GM19395 (cell line): ENCODE data around the gene HMSD.

Experiments used
- ATAC-seq: cut with Tn5 transposase; IDR thresholded peaks from one replicate; pipeline ENCODE4 v1.9.1; 2021; ENCODE audit warnings: mild to moderate bottlenecking, moderate library complexity; ENCODE audit not compliant: unreplicated experiment

Gene HMSD

DNA sequence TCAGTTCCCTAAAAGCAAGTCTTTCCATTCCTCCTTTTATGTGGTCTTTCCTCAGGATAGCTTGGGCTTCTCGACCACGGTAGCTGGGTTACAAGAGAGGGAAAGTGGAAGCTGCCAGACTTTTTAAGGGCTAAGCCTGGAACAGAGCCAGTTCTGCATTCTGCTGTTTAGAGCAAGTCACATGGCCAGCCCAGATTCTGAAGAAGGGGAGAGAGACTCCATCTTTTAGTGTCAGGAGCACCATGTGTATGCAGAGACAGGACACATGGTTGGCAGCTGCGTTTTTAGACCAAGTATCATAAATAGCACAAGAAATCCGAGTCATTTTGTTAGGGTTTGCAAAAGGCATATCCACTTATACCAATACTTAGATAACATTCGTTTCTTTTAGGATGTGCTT, 4.7 kb downstream of the HMSD start:
- no peak for ATAC-seq

DNA sequence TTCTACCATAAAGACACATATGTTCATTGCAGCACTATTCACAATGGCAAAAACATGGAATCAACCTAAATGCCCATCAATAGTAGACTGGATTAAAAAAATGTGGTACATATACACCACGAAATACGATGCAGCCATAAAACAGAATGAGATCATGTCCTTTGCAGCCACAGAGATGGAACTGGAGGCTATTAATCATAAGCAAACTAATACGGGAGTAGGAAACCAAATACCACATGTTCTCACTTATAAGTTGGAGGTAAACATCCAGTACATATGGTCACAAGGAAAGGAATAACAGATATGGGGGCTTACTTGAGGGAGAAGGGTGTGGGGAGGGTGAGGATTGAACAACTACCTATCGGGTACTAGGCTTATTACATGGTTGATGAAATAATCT, 7.7 kb downstream of the HMSD start:
- no peak for ATAC-seq

DNA sequence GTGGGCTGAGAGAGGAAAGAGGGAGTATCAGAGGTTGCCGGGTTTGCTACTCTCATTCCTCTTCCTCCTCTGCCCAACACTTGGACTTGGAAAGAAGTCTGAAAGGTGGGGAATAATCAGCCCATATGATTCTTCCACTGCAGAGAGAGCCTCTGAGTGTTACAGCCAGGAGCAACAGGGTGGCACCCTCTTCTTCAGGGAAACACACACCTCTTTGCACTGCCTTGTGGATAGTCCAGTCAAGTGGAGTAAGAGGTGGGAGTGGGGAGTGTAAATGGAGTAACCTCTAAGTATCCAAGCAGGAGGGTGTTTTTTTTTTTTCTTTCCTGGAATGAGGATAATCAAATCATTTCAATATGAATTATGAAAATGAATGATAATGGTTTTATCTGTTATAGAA, 11.8 kb downstream of the HMSD start:
- ATAC-seq, result no peak

DNA sequence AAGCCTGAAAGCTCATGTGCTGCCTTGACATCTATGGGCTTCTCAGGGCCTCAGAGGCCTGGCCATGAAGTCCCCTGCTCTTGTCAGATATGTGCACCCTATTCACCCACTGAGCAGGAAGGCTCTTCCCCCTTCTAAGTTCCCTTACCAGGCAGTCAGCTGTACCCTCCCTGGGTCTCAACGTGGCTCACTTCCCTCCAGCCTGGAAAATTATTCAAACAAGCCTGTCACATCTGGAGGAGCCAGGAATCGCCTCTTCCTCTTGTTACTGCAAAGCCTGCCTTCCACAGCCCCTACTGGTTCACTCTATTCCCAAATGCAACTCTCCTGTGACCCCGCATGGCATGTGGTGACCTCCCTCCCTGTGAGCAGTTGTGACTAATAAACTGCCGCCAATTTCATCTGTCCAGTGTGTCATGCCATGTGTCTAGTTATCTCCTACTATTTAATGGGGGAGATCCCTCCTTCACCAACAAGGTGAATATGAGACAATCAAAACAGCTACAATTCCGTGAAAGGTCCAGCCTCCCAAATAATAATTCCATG, 12.4 kb downstream of the HMSD start:
- ATAC-seq, result no peak

DNA sequence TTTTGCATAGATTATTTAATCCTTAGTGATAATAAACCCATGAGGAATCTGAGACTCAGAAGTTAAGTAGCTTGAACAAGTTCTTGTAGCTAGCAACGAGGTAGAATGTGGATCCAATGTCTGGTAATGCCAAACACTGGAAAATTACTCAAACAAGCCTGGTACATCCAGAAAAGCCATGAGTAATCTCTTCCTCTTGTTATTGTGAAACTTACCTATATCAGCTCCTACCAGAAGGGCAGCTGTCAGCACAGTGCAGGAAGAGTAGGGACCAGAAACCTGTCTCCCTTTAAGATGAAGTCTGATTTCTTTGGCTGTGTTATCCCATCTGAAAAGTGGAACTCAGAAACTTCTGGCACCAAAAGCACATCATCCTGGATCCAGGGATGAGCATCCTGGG, 13.0 kb downstream of the HMSD start:
- ATAC-seq, result no peak

DNA sequence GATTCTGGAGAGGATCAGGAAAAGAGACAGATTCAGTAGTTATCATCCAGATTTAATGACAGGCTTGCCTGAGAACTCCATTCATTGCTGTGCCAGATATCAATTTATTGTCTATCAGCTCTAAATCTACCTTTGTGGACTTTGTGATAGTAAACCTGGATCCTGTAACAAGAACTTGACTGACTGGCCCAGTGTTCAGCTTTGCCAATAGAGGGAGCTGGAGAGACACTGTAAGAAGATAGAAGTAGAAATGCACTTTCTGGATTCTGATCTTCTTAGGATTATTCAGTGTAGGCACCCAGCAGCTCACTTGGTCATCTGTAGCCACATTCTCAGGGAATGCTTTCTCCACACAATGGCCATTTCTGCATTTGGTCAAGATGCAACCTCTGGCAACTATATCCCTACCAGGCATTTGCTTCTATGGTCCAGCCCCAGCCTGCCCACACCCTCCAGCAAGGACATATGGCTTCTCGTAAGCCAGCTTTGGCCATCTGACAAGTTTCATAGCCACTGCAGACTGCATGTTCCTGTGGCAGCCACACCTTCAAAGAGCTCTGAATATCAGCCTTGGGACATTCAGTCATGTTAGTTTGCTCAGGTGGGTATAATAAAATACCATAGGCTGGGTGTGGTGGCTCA, 14.6 kb downstream of the HMSD start:
- ATAC-seq, result peak; percentile 88

DNA sequence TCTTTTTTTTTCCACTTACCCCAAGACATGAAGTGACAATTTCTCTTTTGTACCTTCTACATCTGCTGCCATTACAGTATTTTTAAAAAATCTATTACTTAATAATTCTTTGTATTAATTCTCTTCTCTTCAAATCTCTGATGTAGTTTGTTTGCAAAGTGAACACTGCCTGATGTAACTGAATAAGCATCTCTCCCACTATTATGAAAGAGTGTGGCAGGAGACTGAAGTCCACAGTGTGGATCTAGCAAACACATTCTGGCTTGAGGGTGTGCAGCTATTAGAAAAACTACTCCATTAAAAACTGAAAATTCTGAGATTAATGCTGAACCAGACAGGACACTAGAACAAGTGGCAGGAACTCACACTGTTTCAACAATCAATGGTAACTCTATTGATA, 15.8 kb downstream of the HMSD start:
- no peak for ATAC-seq

DNA sequence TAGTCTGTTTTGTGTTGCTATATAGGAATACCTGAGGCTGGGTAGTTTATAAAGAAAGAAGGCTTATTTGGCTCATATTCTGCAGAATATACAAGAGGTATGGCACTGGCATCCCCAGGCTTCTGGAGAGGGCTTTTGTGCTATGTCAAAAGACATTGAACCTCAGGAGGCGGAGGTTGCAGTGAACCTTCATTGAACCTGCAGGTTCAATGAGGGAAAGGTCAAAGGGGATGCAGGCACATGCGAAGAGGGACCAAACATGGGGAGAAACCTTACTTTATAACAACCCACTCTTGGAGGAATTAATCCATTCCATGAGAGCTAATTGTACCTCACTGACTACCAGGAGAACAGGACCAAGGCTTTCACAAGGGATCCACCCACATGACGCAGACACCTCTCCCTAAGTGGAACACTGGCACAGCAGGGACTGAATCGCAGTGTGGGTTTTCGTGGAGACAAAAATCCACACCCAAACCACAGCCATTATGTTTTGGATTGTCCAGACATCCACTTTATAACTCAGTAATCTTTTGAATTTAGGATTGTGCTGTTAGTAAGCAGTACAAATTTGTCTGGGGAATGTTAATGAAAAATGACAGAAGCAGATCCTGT, 16.7 kb downstream of the HMSD start:
- ATAC-seq, result no peak

DNA sequence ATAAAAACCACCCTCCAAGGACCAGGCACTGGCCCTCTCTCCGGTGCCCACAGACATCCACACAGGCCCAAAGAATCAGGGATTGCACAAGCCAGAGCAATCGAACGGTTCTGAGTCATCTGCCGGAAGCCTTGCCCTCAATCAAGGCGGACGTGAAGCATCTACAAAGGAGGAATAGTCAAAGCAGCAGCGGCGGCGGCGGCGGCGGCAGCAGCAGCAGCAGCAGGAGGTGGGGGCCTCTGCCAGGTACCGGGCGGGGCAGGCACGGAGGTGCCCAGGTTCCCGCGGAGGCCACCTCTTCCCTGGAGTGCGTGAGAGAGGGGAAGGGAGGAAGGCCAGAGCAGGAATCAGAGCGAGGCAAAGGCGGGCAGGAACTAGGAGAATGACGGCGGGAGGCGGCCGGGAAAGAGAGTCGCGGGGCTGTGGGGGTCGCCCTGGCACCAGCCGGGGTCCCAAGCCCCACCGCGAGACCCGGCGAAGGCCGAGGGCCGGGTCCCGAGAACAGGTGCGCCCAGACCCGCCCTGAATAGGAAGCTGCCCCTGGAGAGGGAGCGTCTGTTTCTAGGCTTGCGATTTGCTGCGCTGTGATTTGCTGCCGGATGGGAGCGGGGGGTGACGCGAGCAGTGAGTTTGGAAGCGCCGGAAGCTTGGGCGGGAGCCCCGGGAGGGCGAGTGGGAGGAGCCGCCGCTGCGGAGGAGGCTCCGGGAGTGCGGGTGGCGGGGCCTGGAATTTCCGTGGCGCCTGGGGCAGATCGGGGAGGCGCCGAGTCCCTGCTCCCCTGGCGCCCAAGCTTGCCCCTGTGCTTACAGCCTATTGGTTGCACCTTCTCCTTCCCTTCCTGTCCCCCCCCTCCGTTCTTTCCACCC, 21.1 kb downstream of the HMSD start, which contains the start of gene SERPINB8:
SERPINB8 (plus strand) TSS at position 140 of the 867 bp plus-strand sequence. CDS start 8,228 bp downstream, outside the sequence.
- peak; percentile 92 for ATAC-seq

DNA sequence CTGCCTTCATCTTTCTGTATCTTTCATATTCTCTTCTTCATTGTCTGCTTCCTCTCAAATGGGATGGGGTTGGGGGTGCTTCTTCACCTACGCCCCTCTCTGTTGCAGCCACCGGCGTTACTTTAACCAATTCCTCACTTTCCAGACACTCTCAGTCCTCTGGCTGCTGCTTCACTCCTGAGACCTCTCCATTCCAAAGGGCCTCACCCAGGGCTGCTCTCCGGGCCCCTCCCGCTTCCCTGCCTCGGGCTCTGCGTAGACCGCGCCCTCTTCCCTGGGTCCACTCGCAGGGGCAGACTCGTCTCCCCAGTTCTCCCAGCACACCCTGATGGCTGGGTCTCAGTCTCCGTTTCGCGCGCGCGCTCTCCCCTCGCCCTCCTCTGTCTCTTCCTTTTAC, 21.7 kb downstream of the HMSD start:
- ATAC-seq, result peak; percentile 1

DNA sequence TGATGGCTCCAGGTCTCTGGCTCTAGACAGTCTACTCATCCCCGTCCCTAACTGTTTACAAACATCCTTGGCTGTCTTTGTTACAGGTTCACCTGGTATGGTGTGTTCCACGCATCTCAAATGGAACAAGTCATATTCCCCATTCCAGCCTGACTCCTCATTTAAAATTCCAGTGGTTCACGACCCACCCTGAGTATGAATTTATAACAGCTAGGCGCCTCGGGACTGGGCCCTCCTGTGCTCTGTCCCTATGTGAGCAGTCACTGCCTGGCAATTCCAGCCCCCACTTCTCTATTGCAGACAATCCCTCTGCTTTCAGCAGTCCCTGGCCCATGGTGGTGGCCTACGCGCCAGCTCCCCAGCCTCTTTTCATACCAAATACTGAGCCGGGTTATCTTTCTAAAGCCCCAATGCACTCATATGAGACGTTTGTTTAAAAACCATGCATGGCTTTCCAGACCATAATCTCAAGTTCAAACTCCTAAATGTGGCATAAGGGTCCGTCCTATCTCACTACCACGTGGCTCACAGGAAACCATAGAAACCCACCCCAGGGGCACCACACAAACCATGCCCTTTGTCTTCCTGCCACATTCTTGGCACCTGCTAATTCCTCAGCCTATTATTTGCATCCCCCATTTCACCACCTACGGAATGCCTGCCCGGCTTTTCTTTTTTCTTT, 22.4 kb downstream of the HMSD start:
- no peak for ATAC-seq

DNA sequence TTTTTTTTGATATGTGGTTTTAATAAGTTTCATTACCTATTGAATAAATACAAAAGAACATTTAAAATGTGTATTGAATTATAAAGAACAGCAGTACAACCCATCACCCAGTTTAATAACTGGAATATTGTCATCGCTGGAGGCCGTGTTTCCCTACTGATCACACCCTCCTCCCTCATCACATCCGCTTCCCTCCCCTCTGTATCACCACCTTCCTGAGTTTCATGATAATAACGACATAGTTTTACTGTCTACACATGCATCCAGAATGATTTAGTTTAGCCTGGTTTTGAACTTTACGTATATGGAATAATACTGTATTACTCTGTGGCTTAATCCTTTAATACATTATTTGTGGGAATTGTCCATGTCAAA, 22.9 kb downstream of the HMSD start:
- no peak for ATAC-seq

DNA sequence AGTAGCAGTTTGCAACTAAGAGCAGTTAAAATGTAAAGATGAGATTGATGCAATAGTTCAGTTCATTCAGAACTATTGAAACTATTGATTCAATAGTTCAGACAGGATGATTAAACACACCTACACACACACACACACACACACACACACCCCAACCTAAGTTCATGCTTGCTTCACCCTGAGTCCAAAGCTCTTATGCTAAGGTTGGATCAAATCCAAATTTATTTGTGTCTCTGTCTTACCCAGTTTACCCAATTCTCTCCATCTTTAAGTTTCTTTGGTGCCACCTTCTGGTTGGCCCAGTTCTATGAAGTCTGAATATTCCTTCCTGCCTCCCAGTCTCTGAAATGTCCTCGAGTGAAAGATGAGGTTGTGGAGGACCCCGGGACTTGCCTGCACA, 25.9 kb downstream of the HMSD start:
- peak; percentile 19 for ATAC-seq

DNA sequence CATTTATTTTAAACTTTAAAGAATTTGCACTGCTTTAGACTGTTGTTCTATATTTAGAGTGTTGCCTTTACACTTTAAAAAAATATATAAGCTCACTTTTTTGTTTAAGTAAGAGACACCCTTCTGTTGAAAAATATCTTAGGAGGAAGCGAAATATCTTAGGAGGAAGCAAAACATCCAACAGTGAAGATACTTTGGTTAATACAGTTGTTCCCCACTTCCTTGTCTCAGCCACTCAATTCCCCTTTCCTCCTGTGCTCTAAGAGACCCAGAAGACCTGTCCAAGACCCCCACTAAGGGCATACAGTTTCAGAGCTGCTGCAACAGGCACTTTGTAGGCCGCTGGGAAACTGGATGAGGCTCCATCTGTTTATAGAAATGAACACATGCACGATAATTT, 26.5 kb downstream of the HMSD start:
- ATAC-seq, result peak; percentile 43

DNA sequence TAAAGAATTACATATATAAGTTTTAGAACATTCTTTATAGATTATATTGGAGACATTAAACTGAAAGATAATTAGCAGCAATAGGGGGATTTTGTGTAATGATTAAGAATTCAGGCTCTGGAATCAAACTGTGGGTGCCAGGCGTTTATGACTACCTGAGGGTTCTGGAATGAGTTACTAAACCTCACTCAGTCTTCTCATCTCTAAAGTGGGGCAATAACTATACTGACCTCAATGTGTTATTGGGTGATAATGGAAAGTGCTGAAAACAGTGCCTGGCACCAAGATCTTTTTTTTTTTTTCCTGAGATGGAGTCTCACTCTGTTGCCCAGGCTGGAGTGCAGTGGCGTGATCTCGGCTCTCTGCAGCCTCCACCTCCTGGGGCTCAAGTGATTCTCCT, 27.9 kb downstream of the HMSD start:
- ATAC-seq, result no peak

DNA sequence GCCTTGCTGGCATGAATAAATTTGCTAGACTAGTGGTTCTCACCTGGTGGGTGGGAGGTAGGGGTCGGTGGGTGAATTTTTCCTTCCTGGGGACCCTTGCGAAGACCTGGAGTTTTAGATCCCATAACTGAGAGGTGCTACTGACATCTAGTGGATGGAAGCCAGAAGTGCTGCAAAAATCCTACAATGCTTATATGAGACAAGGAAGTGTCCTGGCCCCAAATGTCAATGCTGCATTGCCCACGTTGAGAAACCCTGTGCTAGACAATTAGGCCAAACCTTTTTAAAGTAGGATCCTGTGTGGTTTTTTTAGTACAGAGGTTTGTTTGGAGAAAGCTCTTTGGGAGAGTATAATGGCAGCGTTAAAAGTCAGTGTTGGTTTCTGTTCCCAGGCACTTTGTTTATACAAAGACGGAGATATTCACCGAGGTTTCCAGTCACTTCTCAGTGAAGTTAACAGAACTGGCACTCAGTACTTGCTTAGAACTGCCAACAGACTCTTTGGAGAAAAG, 30.4 kb downstream of the HMSD start:
- peak; percentile 68 for ATAC-seq

DNA sequence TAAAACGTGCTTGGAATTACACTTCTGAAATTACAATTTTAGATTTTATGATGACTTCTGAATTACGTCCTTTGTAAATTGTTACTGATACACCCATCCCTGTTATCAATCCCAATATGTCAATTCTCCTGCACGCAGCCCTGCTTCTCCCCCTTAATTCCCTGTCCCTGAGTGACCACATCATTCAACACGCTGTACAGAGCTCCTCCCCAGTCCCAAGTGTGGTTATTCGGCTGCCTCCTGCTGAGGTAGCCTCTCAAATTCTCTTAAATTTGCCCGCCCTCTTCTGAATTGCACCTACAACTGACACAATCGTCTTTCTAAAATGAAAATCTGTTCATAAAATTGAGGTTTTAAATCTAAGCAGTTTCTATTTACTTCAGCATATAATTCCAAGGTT, 30.9 kb downstream of the HMSD start:
- no peak for ATAC-seq

DNA sequence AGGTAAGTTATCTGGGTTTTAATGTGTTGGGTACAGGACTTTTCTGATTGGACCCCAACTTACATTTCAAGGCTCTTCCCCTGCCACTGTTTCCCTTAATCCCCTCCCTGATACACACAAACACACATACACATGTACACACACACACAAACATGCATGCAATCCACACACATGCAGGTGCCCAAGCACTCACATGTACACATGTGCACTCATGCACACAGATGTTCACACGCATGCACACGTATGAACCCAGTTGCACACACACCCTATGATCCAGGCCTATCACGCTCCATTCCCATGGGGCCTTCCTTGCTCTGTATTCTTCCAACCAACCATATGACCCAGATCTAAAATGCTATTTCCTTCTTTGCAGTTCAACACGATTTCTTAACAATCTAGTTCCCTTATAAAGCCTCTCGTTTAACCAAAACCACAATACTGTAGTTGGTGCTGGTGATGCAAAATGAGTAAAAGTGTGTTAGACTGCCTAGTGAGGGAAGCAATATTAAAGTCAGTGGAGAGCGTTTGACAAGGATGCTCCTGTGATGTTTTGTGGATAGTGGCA, 31.9 kb downstream of the HMSD start:
- ATAC-seq, result no peak

DNA sequence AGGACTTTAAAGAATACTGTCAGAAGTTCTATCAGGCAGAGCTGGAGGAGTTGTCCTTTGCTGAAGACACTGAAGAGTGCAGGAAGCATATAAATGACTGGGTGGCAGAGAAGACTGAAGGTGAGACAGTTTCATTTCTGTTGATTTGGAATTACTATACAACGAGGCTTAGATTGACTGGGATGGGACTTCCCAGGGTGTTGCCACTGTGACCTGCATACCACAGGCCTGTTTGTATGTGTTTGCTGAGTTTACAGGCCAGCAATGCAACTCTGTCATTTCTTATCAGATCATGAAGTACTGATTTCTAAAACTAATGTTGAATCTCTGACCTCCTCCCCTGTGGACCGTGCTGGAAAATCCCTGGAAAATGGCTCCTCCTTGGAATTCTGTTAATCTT, 32.6 kb downstream of the HMSD start:
- ATAC-seq, result no peak

DNA sequence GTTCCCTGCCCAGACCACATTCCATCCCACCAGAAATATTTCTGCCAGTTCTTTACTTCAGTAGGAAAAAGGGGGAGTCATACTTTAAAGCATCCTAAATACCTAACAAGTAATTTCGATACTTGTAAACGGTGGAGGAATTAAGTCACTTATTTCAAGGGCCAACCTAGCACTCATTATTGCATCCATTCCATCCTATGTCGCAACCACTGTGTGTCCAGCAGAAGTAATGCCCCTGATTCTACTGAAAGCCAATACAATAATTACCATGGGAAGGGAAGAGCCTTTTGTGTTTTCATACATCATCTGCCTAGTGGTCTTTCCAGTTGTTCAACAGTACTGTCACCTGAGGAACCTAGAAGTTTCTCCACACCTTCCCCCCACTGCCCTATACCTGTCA, 33.3 kb downstream of the HMSD start:
- no peak for ATAC-seq

DNA sequence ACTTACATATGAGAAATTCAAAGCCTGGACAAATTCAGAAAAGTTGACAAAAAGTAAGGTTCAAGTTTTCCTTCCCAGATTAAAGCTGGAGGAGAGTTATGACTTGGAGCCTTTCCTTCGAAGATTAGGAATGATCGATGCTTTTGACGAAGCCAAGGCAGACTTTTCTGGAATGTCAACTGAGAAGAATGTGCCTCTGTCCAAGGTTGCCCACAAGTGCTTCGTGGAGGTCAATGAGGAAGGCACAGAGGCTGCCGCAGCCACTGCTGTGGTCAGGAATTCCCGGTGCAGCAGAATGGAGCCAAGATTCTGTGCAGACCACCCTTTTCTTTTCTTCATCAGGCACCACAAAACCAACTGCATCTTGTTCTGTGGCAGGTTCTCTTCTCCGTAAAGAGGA, 37.8 kb downstream of the HMSD start:
- no peak for ATAC-seq
